NCI-H2196 treated with DMSO at 0.1 percent for 48 hours (cell line): ENCODE data around the gene PLP2.
A peak's percentile ranks its signal among the peaks of the same experiment; 100 is the strongest.

ENCODE experiments used
- DNase-seq: peaks from one replicate; lab custom pipeline; 2025; ENCODE audit not compliant: unreplicated experiment; lab: John Stamatoyannopoulos, UW

PLP2 gene

GRCh38 chrX:49186125-49187027 is 14.7 kb downstream of the PLP2 start, which contains the start of gene PRICKLE3:
PRICKLE3 (minus strand) TSS chrX:49186373; CDS start chrX:49186297, 76 bp downstream.
- DNase-seq = peak; percentile 14

GRCh38 chrX:49187028-49187394 is 15.3 kb downstream of the PLP2 start:
- DNase-seq = no peak

GRCh38 chrX:49187526-49187925 is 15.8 kb downstream of the PLP2 start:
- no peak for DNase-seq

GRCh38 chrX:49188468-49189076 is 16.9 kb downstream of the PLP2 start:
- no peak for DNase-seq

GRCh38 chrX:49189606-49190005 is 17.9 kb downstream of the PLP2 start:
- DNase-seq = no peak

- DNase-seq = peak; percentile 100
Observed at GRCh38 chrX:49190821-49191573, 19.3 kb downstream of the PLP2 start.

- DNase-seq = no peak
Observed at GRCh38 chrX:49191574-49192011, 19.9 kb downstream of the PLP2 start.

GRCh38 chrX:49192722-49193328 is 21.1 kb downstream of the PLP2 start:
- DNase-seq = no peak

GRCh38 chrX:49193542-49193964 is 21.9 kb downstream of the PLP2 start:
- no peak for DNase-seq

GRCh38 chrX:49197543-49198087 is 25.9 kb downstream of the PLP2 start:
- no peak for DNase-seq

GRCh38 chrX:49198540-49199314 is 27.0 kb downstream of the PLP2 start:
- no peak for DNase-seq

- no peak for DNase-seq
Observed at GRCh38 chrX:49199315-49199595, 27.6 kb downstream of the PLP2 start.

- DNase-seq = peak; percentile 44
Observed at GRCh38 chrX:49199906-49200771, 28.4 kb downstream of the PLP2 start, which contains the start of gene SYP. SYP (minus strand) TSS chrX:49200193; CDS start chrX:49200186, 7 bp downstream.

GRCh38 chrX:49202022-49202421 is 30.3 kb downstream of the PLP2 start:
- DNase-seq = no peak

- DNase-seq = no peak
Observed at GRCh38 chrX:49203536-49203935, 31.8 kb downstream of the PLP2 start.

- no peak for DNase-seq
Observed at GRCh38 chrX:49204017-49204416, 32.3 kb downstream of the PLP2 start.

- no peak for DNase-seq
Observed at GRCh38 chrX:49204709-49205108, 33.0 kb downstream of the PLP2 start.

- no peak for DNase-seq
Observed at GRCh38 chrX:49205443-49205842, 33.7 kb downstream of the PLP2 start.

- no peak for DNase-seq
Observed at GRCh38 chrX:49206543-49206942, 34.8 kb downstream of the PLP2 start.
